Measurements from ENCODE around the gene LTF.

DNA sequence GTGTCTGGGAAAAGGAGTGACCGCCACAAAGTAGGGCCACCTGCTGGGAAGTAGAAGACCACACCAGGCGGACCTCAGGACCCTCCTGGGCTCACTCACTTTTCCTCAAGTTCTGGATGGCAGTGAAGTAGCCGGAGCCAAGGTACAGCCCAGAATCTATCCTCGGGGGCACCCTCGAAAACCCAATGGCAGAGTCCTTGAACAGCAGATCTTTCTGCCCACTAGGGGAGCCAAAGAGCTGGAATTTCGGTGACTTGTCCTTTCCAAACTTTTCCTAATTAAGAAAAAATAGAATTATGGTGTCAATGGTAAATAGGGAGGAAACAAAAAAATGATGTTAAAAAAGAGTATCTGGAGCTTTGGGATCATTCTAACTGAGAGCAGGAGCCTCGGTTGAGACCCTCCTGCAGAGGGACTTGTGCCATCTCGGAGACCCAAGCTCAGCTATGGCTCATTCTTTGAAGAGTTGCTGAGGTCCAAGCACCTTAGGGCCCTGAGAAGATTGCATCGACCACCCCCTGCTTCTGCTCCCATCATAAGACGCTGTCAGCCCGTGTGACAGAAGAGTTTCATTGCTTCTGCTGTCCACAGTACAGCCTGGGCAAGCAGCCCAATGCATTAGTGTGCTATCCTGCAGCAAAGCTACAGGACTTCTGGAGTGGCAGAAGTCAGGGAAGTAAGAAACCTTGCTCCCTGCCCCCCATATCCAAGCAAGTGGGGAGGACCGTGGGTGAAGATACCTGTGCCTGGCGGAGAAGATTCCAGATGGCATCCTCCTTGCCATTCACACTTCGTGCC is 14.8 kb downstream of the LTF start:
- TF ChIP-seq, protein P1, sequence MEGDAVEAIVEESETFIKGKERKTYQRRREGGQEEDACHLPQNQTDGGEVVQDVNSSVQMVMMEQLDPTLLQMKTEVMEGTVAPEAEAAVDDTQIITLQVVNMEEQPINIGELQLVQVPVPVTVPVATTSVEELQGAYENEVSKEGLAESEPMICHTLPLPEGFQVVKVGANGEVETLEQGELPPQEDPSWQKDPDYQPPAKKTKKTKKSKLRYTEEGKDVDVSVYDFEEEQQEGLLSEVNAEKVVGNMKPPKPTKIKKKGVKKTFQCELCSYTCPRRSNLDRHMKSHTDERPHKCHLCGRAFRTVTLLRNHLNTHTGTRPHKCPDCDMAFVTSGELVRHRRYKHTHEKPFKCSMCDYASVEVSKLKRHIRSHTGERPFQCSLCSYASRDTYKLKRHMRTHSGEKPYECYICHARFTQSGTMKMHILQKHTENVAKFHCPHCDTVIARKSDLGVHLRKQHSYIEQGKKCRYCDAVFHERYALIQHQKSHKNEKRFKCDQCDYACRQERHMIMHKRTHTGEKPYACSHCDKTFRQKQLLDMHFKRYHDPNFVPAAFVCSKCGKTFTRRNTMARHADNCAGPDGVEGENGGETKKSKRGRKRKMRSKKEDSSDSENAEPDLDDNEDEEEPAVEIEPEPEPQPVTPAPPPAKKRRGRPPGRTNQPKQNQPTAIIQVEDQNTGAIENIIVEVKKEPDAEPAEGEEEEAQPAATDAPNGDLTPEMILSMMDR (IDR thresholded peaks at IDR 0.05; ENCODE audit: low read depth, low read length, missing input control): peak; percentile 41
- TF ChIP-seq ZBTB33 (IDR thresholded peaks at IDR 0.05) (no peak), TAF1 (conservative IDR thresholded peaks at IDR 0.05) (no peak), REST (IDR thresholded peaks at IDR 0.05) (no peak), YY1 (IDR thresholded peaks at IDR 0.05) (no peak), SP1 (IDR thresholded peaks at IDR 0.05) (no peak), MAX (IDR thresholded peaks at IDR 0.05) (no peak), JUND (IDR thresholded peaks at IDR 0.05) (no peak), GABPA (IDR thresholded peaks at IDR 0.05 in 1 of 2, conservative IDR thresholded peaks at IDR 0.05 in 1 of 2) (no peak), NR2F2 (IDR thresholded peaks at IDR 0.05) (no peak)
